ENCODE results near the gene DEK.

The DEK gene

GRCh38 chr6:18261877-18262276 lies 2.5 kb downstream of the DEK start:
- no peak for DNase-seq (ENCODE audit: low read depth)
- no peak for TF ChIP-seq CTCF (IDR thresholded peaks at IDR 0.05; ENCODE audit: insufficient read depth, low read depth, low read length, missing control alignments)
- H3K4me3 ChIP-seq (ENCODE audit: low read length), result no peak overlapping the region

GRCh38 chr6:18260448-18261106 lies 3.8 kb downstream of the DEK start:
- no peak overlapping the region for H3K4me3 ChIP-seq (ENCODE audit: low read length)
- TF ChIP-seq CTCF (IDR thresholded peaks at IDR 0.05; ENCODE audit: insufficient read depth, low read depth, low read length, missing control alignments), result peak; percentile 29
- peak; percentile 69 for DNase-seq (ENCODE audit: low read depth)

- TF ChIP-seq CTCF (IDR thresholded peaks at IDR 0.05; ENCODE audit: insufficient read depth, low read depth, low read length, missing control alignments), result no peak
- H3K4me3 ChIP-seq (ENCODE audit: low read length), result no peak overlapping the region
- DNase-seq (ENCODE audit: low read depth), result peak; percentile 32
Observed at GRCh38 chr6:18259675-18260447, 4.5 kb downstream of the DEK start.

GRCh38 chr6:18254793-18255192 lies 9.5 kb downstream of the DEK start:
- H3K4me3 ChIP-seq (ENCODE audit: low read length), result no peak overlapping the region
- TF ChIP-seq CTCF (IDR thresholded peaks at IDR 0.05; ENCODE audit: insufficient read depth, low read depth, low read length, missing control alignments), result no peak
- DNase-seq (ENCODE audit: low read depth), result no peak

GRCh38 chr6:18253635-18254034 lies 10.7 kb downstream of the DEK start:
- DNase-seq (ENCODE audit: low read depth), result no peak
- TF ChIP-seq CTCF (IDR thresholded peaks at IDR 0.05; ENCODE audit: insufficient read depth, low read depth, low read length, missing control alignments), result no peak
- H3K4me3 ChIP-seq (ENCODE audit: low read length), result no peak overlapping the region

- DNase-seq (ENCODE audit: low read depth), result no peak
- no peak overlapping the region for H3K4me3 ChIP-seq (ENCODE audit: low read length)
- no peak for TF ChIP-seq CTCF (IDR thresholded peaks at IDR 0.05; ENCODE audit: insufficient read depth, low read depth, low read length, missing control alignments)
Observed at GRCh38 chr6:18249271-18249670, 15.1 kb downstream of the DEK start.
